Chondrocyte (in vitro differentiated cells): ENCODE data around the gene SNX30. TPM values are rescaled to one million over a fixed set of nuclear protein-coding genes. Genes with fewer than 3 reads are reported as not detected.

Source experiments
- DNase-seq: peaks from one replicate; pipeline ENCODE4 v3.0.0; 2021; ENCODE audit warnings: mixed read lengths, low spot score
- H3K27ac Mint-ChIP-seq: one replicate; pipeline ENCODE4 v1.8.0; 2021; ENCODE audit warnings: mild to moderate bottlenecking, moderate library complexity, mixed read lengths; ENCODE audit not compliant: unreplicated experiment
- H3K27me3 Mint-ChIP-seq: 2 replicates; pipeline ENCODE4 v1.8.0; 2021; ENCODE audit warnings: low read depth, mixed read lengths
- H3K36me3 Mint-ChIP-seq: 2 replicates; pipeline ENCODE4 v1.8.0; 2021; ENCODE audit warnings: low read depth, mixed read lengths
- H3K4me1 Mint-ChIP-seq: 2 replicates; pipeline ENCODE4 v1.8.0; 2021; ENCODE audit warnings: low read depth, mild to moderate bottlenecking, mixed read lengths
- H3K4me3 Mint-ChIP-seq: one replicate; pipeline ENCODE4 v1.8.0; 2021; ENCODE audit warnings: mild to moderate bottlenecking, moderate library complexity, mixed read lengths; ENCODE audit not compliant: unreplicated experiment
- H3K9me3 Mint-ChIP-seq: 2 replicates; pipeline ENCODE4 v1.8.0; 2021; ENCODE audit warnings: low read depth, mixed read lengths
- CTCF ChIP-seq: fragments of 200-600 bp; sonication (generic); IDR thresholded peaks from 2 replicates; pipeline ENCODE4 v1.5.0; 2021; ENCODE audit warnings: antibody characterized with exemption, mild to moderate bottlenecking, moderate library complexity
- total RNA-seq: library from RNA; stranded (reverse); gene quantifications from 3 replicates; pipeline ENCODE4 v1.2.1, GENCODE V29; 2021

SNX30 gene
- total RNA-seq, 1 donor from 2014 or later = 19.9 TPM

GRCh38 chr9:112772551-112772950, 22.0 kb downstream of the SNX30 start:
- Mint-ChIP-seq H3K36me3 (peaks cover 4% of the 10 kb centered on the region), H3K27ac (peak overlapping the region; percentile 70), H3K4me1 (peaks cover 39% of the 10 kb centered on the region), H3K4me3 (no peak overlapping the region), H3K27me3 (no peaks in the 10 kb centered on the region), H3K9me3 (no peaks in the 10 kb centered on the region)
- TF ChIP-seq CTCF = no peak
- no peak for DNase-seq

GRCh38 chr9:112774006-112774996, 23.7 kb downstream of the SNX30 start:
- no peak for DNase-seq
- H3K4me1 Mint-ChIP-seq = peaks cover 39% of the 10 kb centered on the region
- no peak for TF ChIP-seq CTCF
- no peaks in the 10 kb centered on the region for H3K27me3 Mint-ChIP-seq
- no peak overlapping the region for H3K4me3 Mint-ChIP-seq
- H3K27ac Mint-ChIP-seq = peak overlapping the region; percentile 30
- no peaks in the 10 kb centered on the region for H3K9me3 Mint-ChIP-seq
- peaks cover 4% of the 10 kb centered on the region for H3K36me3 Mint-ChIP-seq

GRCh38 chr9:112777914-112778313, 27.4 kb downstream of the SNX30 start:
- Mint-ChIP-seq H3K27me3 (no peaks in the 10 kb centered on the region), H3K9me3 (no peaks in the 10 kb centered on the region), H3K4me3 (no peak overlapping the region), H3K36me3 (no peaks in the 10 kb centered on the region), H3K4me1 (peaks cover 26% of the 10 kb centered on the region), H3K27ac (no peak overlapping the region)
- no peak for DNase-seq
- no peak for TF ChIP-seq CTCF

- DNase-seq = no peak
- Mint-ChIP-seq H3K36me3 (no peaks in the 10 kb centered on the region), H3K9me3 (no peaks in the 10 kb centered on the region), H3K27ac (no peak overlapping the region), H3K4me1 (peaks cover 29% of the 10 kb centered on the region), H3K27me3 (no peaks in the 10 kb centered on the region), H3K4me3 (no peak overlapping the region)
- no peak for TF ChIP-seq CTCF
These were observed 30.0 kb downstream of the SNX30 start for GRCh38 chr9:112780450-112781036.

GRCh38 chr9:112782218-112782617, 31.7 kb downstream of the SNX30 start:
- TF ChIP-seq CTCF = no peak
- H3K4me1 Mint-ChIP-seq = peaks cover 40% of the 10 kb centered on the region
- no peak overlapping the region for H3K4me3 Mint-ChIP-seq
- no peaks in the 10 kb centered on the region for H3K36me3 Mint-ChIP-seq
- DNase-seq = no peak
- H3K9me3 Mint-ChIP-seq = no peaks in the 10 kb centered on the region
- H3K27ac Mint-ChIP-seq = no peak overlapping the region
- no peaks in the 10 kb centered on the region for H3K27me3 Mint-ChIP-seq
